Measurements from ENCODE around the gene TYW3.

GRCh38 chr1:74771913-74772515 is 39.1 kb downstream of the TYW3 start:
- TF ChIP-seq MYC (IDR thresholded peaks at IDR 0.05; ENCODE audit: low read depth, low read length) = 0 out of 2 replicates have a peak, but pooled peaks have one; percentile 10
- TF ChIP-seq CTCF (IDR thresholded peaks at IDR 0.05; ENCODE audit: low read depth, low read length) = peak; percentile 45
- TF ChIP-seq POLR2A (IDR thresholded peaks at IDR 0.05; ENCODE audit: extremely low read depth, insufficient read length) = no peak
- TF ChIP-seq MAX (IDR thresholded peaks at IDR 0.05; ENCODE audit: low read depth, low read length) = no peak
